GM18511 (cell line): Measurements from ENCODE around the gene SERPINB8.
A peak's percentile ranks its signal among the peaks of the same experiment; 100 is the strongest.

ENCODE experiments used
- ATAC-seq: cut with Tn5 transposase; IDR thresholded peaks from one replicate; pipeline ENCODE4 v1.9.1; 2021; ENCODE audit warnings: mild to moderate bottlenecking, moderate library complexity; ENCODE audit not compliant: unreplicated experiment

SERPINB8 gene

GRCh38 chr18:63964908-63965307, 5.0 kb upstream of the SERPINB8 start:
- no peak for ATAC-seq

GRCh38 chr18:63965716-63966330, 4.1 kb upstream of the SERPINB8 start:
- no peak for ATAC-seq

- ATAC-seq, result peak; percentile 0
These were observed 926 bp downstream of the SERPINB8 start for GRCh38 chr18:63970809-63971205.

- no peak for ATAC-seq
These were observed 1.6 kb downstream of the SERPINB8 start for GRCh38 chr18:63971320-63972001.

DNA sequence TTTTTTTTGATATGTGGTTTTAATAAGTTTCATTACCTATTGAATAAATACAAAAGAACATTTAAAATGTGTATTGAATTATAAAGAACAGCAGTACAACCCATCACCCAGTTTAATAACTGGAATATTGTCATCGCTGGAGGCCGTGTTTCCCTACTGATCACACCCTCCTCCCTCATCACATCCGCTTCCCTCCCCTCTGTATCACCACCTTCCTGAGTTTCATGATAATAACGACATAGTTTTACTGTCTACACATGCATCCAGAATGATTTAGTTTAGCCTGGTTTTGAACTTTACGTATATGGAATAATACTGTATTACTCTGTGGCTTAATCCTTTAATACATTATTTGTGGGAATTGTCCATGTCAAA, 2.1 kb downstream of the SERPINB8 start:
- ATAC-seq, result no peak

DNA sequence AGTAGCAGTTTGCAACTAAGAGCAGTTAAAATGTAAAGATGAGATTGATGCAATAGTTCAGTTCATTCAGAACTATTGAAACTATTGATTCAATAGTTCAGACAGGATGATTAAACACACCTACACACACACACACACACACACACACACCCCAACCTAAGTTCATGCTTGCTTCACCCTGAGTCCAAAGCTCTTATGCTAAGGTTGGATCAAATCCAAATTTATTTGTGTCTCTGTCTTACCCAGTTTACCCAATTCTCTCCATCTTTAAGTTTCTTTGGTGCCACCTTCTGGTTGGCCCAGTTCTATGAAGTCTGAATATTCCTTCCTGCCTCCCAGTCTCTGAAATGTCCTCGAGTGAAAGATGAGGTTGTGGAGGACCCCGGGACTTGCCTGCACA, 5.1 kb downstream of the SERPINB8 start:
- no peak for ATAC-seq

DNA sequence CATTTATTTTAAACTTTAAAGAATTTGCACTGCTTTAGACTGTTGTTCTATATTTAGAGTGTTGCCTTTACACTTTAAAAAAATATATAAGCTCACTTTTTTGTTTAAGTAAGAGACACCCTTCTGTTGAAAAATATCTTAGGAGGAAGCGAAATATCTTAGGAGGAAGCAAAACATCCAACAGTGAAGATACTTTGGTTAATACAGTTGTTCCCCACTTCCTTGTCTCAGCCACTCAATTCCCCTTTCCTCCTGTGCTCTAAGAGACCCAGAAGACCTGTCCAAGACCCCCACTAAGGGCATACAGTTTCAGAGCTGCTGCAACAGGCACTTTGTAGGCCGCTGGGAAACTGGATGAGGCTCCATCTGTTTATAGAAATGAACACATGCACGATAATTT, 5.7 kb downstream of the SERPINB8 start:
- ATAC-seq, result peak; percentile 42

GRCh38 chr18:63977040-63977439, 7.2 kb downstream of the SERPINB8 start:
- no peak for ATAC-seq

GRCh38 chr18:63979409-63979920, 9.6 kb downstream of the SERPINB8 start:
- ATAC-seq, result peak; percentile 72

DNA sequence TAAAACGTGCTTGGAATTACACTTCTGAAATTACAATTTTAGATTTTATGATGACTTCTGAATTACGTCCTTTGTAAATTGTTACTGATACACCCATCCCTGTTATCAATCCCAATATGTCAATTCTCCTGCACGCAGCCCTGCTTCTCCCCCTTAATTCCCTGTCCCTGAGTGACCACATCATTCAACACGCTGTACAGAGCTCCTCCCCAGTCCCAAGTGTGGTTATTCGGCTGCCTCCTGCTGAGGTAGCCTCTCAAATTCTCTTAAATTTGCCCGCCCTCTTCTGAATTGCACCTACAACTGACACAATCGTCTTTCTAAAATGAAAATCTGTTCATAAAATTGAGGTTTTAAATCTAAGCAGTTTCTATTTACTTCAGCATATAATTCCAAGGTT, 10.1 kb downstream of the SERPINB8 start:
- no peak for ATAC-seq

GRCh38 chr18:63980896-63981460, 11.1 kb downstream of the SERPINB8 start:
- no peak for ATAC-seq

DNA sequence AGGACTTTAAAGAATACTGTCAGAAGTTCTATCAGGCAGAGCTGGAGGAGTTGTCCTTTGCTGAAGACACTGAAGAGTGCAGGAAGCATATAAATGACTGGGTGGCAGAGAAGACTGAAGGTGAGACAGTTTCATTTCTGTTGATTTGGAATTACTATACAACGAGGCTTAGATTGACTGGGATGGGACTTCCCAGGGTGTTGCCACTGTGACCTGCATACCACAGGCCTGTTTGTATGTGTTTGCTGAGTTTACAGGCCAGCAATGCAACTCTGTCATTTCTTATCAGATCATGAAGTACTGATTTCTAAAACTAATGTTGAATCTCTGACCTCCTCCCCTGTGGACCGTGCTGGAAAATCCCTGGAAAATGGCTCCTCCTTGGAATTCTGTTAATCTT, 11.8 kb downstream of the SERPINB8 start:
- ATAC-seq, result no peak

- ATAC-seq, result no peak
These were observed 12.5 kb downstream of the SERPINB8 start for GRCh38 chr18:63982361-63982760.

GRCh38 chr18:63986885-63987284, 17.0 kb downstream of the SERPINB8 start:
- ATAC-seq, result no peak

- ATAC-seq, result no peak
These were observed 17.9 kb downstream of the SERPINB8 start for GRCh38 chr18:63987743-63988142.

- no peak for ATAC-seq
These were observed 22.9 kb downstream of the SERPINB8 start for GRCh38 chr18:63992751-63993150.

DNA sequence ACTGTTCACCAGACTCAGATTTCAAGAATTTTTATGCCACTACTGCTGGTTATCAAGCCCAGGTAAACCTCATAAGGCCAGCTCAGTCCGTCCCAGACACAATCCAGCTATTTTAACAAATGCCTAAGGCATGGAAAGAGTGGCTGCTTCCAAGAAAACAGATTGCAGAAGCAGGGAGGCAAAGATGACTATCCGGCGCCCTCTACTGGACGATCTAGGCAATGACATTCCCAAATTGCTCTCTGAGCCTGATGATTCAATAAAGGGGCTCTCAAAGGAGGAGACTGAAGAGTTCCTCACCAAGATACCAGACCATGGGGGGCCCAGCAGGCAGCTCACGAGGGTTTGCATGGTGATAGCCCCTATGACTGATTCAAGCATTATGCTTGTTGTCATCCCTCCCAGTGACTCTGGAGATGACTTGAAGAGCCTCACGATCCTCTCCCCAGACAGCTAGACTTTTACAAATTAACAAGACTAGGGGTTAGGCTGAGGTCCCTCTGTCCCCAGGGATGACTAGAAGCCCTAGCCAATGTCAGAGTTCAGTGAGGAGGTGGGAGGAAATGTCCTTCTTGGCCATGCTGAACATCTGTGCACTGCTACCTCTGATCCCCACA, 25.0 kb downstream of the SERPINB8 start:
- ATAC-seq, result peak; percentile 74

DNA sequence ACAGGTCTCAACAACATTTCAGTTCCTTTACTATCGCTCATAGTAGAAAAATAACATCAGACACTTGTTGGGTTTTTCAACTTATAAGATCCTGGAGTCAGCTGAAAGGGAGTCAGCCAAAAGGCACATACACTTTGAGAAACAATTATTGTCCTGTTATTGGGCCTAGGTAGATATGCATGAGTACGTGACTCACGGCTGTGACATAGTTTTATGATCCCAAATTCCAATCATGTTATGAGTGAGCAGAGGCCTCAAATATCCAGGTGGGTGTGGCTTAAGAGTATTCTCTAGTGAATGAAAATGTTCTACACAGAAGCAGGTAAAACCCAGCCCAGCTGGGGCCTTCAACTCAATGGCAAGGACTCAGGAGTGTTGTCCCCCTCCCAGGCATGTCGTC, 27.2 kb downstream of the SERPINB8 start:
- ATAC-seq, result no peak

- ATAC-seq, result no peak
These were observed 27.7 kb downstream of the SERPINB8 start for GRCh38 chr18:63997606-63998005.

GRCh38 chr18:63999871-64000270, 30.0 kb downstream of the SERPINB8 start:
- no peak for ATAC-seq

DNA sequence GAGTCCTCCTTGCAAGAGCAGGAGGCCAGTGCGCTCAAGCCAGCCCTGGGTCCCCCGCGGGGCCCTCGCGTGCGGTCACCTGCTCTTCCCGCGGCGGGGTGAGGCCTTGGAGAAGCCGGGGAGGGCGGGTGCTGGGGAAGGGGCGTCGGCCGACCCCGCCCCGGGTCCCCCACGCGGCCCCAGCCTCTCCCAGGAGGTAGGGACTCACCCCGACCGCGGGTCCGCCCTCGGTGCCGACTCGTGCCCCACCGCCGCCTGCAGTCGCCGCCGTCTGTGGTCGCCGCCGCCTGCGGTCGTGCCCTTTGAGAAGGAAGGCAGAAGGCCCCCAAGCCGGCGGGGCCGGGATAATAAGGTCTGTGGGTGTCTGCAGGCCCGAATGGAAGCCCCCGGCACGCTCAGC, 32.7 kb downstream of the SERPINB8 start:
- ATAC-seq, result no peak

DNA sequence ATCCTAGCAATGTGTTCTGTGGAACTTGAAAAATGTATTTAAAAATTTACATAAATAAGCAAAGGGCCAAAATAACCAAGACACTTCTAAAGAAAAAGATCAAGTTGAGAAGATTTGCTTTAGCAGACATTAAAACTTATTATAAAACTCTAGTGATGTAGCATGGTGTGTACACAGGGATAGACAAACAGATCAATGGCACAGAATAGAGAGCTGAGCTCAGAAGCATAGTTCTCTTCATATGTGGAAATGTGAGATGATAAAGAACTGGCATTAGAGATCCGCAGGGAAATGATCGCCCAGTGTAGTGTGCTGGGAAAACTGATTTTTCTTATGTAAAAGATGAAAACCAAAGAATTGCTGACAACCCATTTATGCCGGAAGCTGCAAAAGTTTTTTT, 39.4 kb downstream of the SERPINB8 start:
- no peak for ATAC-seq
